ENCODE measurements around the gene FGF6.

FGF6 gene

GRCh38 chr12:4448371-4448940 is 2.8 kb upstream of the FGF6 start:
- no peak overlapping the region for H2AFZ ChIP-seq (ENCODE audit: low read length)
- H4K20me1 ChIP-seq (ENCODE audit: insufficient read depth, low read length) = no peaks in the 10 kb centered on the region
- TF ChIP-seq, protein P1, sequence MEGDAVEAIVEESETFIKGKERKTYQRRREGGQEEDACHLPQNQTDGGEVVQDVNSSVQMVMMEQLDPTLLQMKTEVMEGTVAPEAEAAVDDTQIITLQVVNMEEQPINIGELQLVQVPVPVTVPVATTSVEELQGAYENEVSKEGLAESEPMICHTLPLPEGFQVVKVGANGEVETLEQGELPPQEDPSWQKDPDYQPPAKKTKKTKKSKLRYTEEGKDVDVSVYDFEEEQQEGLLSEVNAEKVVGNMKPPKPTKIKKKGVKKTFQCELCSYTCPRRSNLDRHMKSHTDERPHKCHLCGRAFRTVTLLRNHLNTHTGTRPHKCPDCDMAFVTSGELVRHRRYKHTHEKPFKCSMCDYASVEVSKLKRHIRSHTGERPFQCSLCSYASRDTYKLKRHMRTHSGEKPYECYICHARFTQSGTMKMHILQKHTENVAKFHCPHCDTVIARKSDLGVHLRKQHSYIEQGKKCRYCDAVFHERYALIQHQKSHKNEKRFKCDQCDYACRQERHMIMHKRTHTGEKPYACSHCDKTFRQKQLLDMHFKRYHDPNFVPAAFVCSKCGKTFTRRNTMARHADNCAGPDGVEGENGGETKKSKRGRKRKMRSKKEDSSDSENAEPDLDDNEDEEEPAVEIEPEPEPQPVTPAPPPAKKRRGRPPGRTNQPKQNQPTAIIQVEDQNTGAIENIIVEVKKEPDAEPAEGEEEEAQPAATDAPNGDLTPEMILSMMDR (IDR thresholded peaks at IDR 0.05; ENCODE audit: low read length) = no peak
- TF ChIP-seq EZH2 (IDR thresholded peaks at IDR 0.05; ENCODE audit: borderline replicate concordance, low read length) = no peak
- no peaks in the 10 kb centered on the region for H3K36me3 ChIP-seq (ENCODE audit: insufficient read depth, low read length)
- no peaks in the 10 kb centered on the region for H3K4me1 ChIP-seq (ENCODE audit: insufficient read depth, low read length, severe bottlenecking)
- no peaks in the 10 kb centered on the region for H3K79me2 ChIP-seq (ENCODE audit: insufficient read depth, low read length)
- no peak overlapping the region for H3K9ac ChIP-seq (ENCODE audit: low read length)
- H3K4me3 ChIP-seq (ENCODE audit: low read depth, low read length, poor library complexity, severe bottlenecking) = no peak overlapping the region
- no peaks in the 10 kb centered on the region for H3F3A ChIP-seq (ENCODE audit: insufficient read depth, low read length)
- no peaks in the 10 kb centered on the region for H3K9me2 ChIP-seq (ENCODE audit: low read depth, low read length)
- no peaks in the 10 kb centered on the region for H3K9me3 ChIP-seq (ENCODE audit: low read length)
- H3K27me3 ChIP-seq (ENCODE audit: insufficient read depth, low read length) = no peaks in the 10 kb centered on the region
- no peak overlapping the region for H3K27ac ChIP-seq (ENCODE audit: low read depth, low read length, poor library complexity, severe bottlenecking)
- no peak overlapping the region for H3K4me2 ChIP-seq (ENCODE audit: low read length)

DNA sequence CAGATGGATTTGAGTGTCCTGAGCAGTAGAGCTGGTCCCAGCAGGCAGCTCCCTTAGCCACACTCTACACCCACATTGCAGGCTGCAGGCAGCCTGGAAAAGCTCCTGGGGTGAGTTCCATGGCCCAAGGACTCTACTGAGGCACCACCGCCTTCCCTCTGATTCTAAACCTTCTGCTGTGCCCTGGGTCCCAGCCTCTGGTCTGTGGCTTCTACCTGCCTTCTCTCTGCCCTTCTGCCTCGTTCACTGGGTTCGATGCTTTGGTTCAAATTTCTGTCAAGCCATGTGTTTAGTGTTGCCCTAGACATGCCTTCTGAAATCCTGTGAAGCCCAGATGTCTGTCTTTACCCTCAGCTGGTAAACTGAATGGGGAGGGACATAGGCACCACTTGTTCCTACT is 1.5 kb upstream of the FGF6 start:
- H3K27me3 ChIP-seq (ENCODE audit: insufficient read depth, low read length) = no peaks in the 10 kb centered on the region
- no peak overlapping the region for H3K27ac ChIP-seq (ENCODE audit: low read depth, low read length, poor library complexity, severe bottlenecking)
- H3K9me3 ChIP-seq (ENCODE audit: low read length) = no peaks in the 10 kb centered on the region
- H4K20me1 ChIP-seq (ENCODE audit: insufficient read depth, low read length) = no peaks in the 10 kb centered on the region
- H3K9me2 ChIP-seq (ENCODE audit: low read depth, low read length) = no peaks in the 10 kb centered on the region
- no peak overlapping the region for H2AFZ ChIP-seq (ENCODE audit: low read length)
- H3K4me3 ChIP-seq (ENCODE audit: low read depth, low read length, poor library complexity, severe bottlenecking) = no peak overlapping the region
- H3K79me2 ChIP-seq (ENCODE audit: insufficient read depth, low read length) = no peaks in the 10 kb centered on the region
- no peaks in the 10 kb centered on the region for H3K36me3 ChIP-seq (ENCODE audit: insufficient read depth, low read length)
- H3K9ac ChIP-seq (ENCODE audit: low read length) = no peak overlapping the region
- TF ChIP-seq EZH2 (IDR thresholded peaks at IDR 0.05; ENCODE audit: borderline replicate concordance, low read length) = no peak
- TF ChIP-seq, protein P1 (IDR thresholded peaks at IDR 0.05; ENCODE audit: low read length) = no peak
- no peak overlapping the region for H3K4me2 ChIP-seq (ENCODE audit: low read length)
- H3K4me1 ChIP-seq (ENCODE audit: insufficient read depth, low read length, severe bottlenecking) = no peaks in the 10 kb centered on the region
- H3F3A ChIP-seq (ENCODE audit: insufficient read depth, low read length) = no peaks in the 10 kb centered on the region

DNA sequence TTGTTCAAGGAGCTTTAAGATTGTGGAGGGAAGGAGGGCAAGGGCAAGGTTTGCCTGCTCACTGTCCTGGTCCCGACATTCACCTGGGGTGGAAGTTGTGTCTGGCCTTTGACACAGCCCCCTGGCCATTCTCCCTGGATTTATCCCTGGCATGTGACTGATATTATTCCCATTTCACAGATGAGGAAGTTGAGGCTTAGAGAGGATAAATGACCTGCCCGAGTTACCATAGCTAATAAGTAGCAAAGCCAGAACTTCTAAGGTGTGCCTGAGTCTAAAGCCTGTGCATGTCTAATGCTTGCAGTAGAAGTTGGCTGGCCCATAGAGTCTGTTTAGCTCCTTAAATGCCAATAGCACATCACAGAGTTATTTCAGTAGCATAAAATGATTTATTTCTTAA is 720 bp upstream of the FGF6 start:
- no peak overlapping the region for H3K4me3 ChIP-seq (ENCODE audit: low read depth, low read length, poor library complexity, severe bottlenecking)
- H3F3A ChIP-seq (ENCODE audit: insufficient read depth, low read length) = no peaks in the 10 kb centered on the region
- H3K9me3 ChIP-seq (ENCODE audit: low read length) = no peaks in the 10 kb centered on the region
- H3K9ac ChIP-seq (ENCODE audit: low read length) = no peak overlapping the region
- H3K9me2 ChIP-seq (ENCODE audit: low read depth, low read length) = no peaks in the 10 kb centered on the region
- H3K79me2 ChIP-seq (ENCODE audit: insufficient read depth, low read length) = no peaks in the 10 kb centered on the region
- H4K20me1 ChIP-seq (ENCODE audit: insufficient read depth, low read length) = no peaks in the 10 kb centered on the region
- H3K4me1 ChIP-seq (ENCODE audit: insufficient read depth, low read length, severe bottlenecking) = no peaks in the 10 kb centered on the region
- TF ChIP-seq, protein P1 (IDR thresholded peaks at IDR 0.05; ENCODE audit: low read length) = no peak
- TF ChIP-seq EZH2 (IDR thresholded peaks at IDR 0.05; ENCODE audit: borderline replicate concordance, low read length) = no peak
- no peak overlapping the region for H3K27ac ChIP-seq (ENCODE audit: low read depth, low read length, poor library complexity, severe bottlenecking)
- H2AFZ ChIP-seq (ENCODE audit: low read length) = no peak overlapping the region
- H3K4me2 ChIP-seq (ENCODE audit: low read length) = no peak overlapping the region
- H3K36me3 ChIP-seq (ENCODE audit: insufficient read depth, low read length) = no peaks in the 10 kb centered on the region
- no peaks in the 10 kb centered on the region for H3K27me3 ChIP-seq (ENCODE audit: insufficient read depth, low read length)

All from OCI-LY1 (cell line).